ENCODE measurements around the gene HAGHL.

Gene HAGHL

DNA sequence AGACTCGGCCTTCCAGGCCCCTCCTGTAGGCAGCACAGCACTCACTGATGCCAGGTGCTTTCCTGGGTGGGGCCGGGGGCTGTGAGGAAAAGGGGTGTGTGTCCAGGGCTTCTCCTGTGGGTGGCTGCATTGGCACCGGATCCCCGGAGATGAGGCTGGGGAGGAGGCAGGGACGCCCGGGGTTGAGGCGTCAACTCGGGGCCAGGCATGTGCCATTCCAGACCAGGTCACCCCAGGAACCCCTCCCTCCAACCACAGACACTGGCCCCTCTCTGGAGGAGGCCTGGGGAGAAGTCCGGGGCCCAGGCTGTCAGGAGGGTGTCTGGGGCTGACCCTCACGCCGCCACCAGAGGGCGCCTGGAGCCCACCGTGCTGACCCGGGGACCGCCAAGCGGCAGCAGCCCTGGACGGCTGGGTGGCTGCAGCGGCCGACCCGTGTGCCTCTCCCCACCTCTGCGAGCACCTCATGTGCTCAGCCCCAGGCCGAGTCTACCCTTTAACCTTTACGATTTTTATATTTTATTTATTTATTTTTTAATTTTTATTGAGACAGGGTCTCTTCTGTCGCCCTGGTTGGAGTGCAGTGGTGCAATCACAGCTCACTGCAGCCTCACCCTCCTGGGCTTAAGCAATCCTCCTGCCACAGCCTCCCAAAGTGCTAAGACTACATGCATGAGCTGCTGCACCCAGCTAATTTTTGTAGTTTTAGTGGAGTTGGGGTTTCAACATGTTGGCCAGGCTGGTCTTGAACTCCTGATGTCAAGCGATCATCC lies 15.2 kb upstream of the HAGHL start (continued):
- TF ChIP-seq ZNF513 (tag by site-specific recombination; IDR thresholded peaks at IDR 0.05) (no peak), ZNF391 (tag by site-specific recombination; IDR thresholded peaks at IDR 0.05; ENCODE audit: borderline replicate concordance, low read depth) (no peak), ZNF791 (tag by site-specific recombination; IDR thresholded peaks at IDR 0.05) (no peak), ZNF510 (tag by site-specific recombination; IDR thresholded peaks at IDR 0.05; ENCODE audit: insufficient replicate concordance) (no peak), ZNF704 (tag by site-specific recombination; IDR thresholded peaks at IDR 0.05) (no peak), ZNF654 (tag by site-specific recombination; IDR thresholded peaks at IDR 0.05; ENCODE audit: low read depth) (peak; percentile 73), ZNF175 (tag by site-specific recombination; IDR thresholded peaks at IDR 0.05) (no peak), ZNF169 (tag by site-specific recombination; IDR thresholded peaks at IDR 0.05) (no peak), ZBTB44 (tag by site-specific recombination; IDR thresholded peaks at IDR 0.05) (no peak), ZNF37A (tag by site-specific recombination; IDR thresholded peaks at IDR 0.05) (no peak), ZNF121 (tag by site-specific recombination; IDR thresholded peaks at IDR 0.05) (no peak), ZNF670 (tag by site-specific recombination; IDR thresholded peaks at IDR 0.05; ENCODE audit: low read depth) (no peak), ZNF157 (tag by site-specific recombination; IDR thresholded peaks at IDR 0.05) (no peak), KLF17 (tag by site-specific recombination; IDR thresholded peaks at IDR 0.05) (peak; percentile 45; the same call in 1 of the 2 replicates), ZNF473 (tag by site-specific recombination; IDR thresholded peaks at IDR 0.05) (no peak), ZBTB48 (tag by site-specific recombination; IDR thresholded peaks at IDR 0.05) (no peak), ZNF600 (tag by site-specific recombination; IDR thresholded peaks at IDR 0.05) (no peak), ZNF560 (tag by site-specific recombination; IDR thresholded peaks at IDR 0.05; ENCODE audit: borderline replicate concordance) (no peak), MZF1 (tag by site-specific recombination; IDR thresholded peaks at IDR 0.05; ENCODE audit: borderline replicate concordance) (no peak), ZNF530 (tag by site-specific recombination; IDR thresholded peaks at IDR 0.05; ENCODE audit: low read depth) (no peak), ZNF404 (tag by site-specific recombination; IDR thresholded peaks at IDR 0.05) (no peak), SALL2 (tag by site-specific recombination; IDR thresholded peaks at IDR 0.05; ENCODE audit: borderline replicate concordance) (no peak), ZNF324 (tag by site-specific recombination; IDR thresholded peaks at IDR 0.05) (no peak), ZNF768 (tag by site-specific recombination; IDR thresholded peaks at IDR 0.05) (peak; percentile 10; the same call in 1 of the 2 replicates), ZNF571 (tag by site-specific recombination; IDR thresholded peaks at IDR 0.05) (no peak), ZNF311 (tag by site-specific recombination; IDR thresholded peaks at IDR 0.05; ENCODE audit: borderline replicate concordance) (no peak)
- TF ChIP-seq, protein P1, sequence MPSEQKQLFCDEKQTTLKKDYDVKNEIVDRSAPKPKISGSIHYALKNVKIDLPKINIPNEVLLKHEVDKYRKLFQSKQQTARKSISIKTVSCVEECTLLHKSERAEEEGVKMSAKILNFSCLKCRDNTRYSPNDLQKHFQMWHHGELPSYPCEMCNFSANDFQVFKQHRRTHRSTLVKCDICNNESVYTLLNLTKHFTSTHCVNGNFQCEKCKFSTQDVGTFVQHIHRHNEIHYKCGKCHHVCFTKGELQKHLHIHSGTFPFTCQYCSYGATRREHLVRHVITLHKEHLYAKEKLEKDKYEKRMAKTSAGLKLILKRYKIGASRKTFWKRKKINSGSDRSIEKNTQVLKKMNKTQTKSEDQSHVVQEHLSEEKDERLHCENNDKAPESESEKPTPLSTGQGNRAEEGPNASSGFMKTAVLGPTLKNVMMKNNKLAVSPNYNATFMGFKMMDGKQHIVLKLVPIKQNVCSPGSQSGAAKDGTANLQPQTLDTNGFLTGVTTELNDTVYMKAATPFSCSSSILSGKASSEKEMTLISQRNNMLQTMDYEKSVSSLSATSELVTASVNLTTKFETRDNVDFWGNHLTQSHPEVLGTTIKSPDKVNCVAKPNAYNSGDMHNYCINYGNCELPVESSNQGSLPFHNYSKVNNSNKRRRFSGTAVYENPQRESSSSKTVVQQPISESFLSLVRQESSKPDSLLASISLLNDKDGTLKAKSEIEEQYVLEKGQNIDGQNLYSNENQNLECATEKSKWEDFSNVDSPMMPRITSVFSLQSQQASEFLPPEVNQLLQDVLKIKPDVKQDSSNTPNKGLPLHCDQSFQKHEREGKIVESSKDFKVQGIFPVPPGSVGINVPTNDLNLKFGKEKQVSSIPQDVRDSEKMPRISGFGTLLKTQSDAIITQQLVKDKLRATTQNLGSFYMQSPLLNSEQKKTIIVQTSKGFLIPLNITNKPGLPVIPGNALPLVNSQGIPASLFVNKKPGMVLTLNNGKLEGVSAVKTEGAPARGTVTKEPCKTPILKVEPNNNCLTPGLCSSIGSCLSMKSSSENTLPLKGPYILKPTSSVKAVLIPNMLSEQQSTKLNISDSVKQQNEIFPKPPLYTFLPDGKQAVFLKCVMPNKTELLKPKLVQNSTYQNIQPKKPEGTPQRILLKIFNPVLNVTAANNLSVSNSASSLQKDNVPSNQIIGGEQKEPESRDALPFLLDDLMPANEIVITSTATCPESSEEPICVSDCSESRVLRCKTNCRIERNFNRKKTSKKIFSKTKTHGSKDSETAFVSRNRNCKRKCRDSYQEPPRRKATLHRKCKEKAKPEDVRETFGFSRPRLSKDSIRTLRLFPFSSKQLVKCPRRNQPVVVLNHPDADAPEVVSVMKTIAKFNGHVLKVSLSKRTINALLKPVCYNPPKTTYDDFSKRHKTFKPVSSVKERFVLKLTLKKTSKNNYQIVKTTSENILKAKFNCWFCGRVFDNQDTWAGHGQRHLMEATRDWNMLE (tag by site-specific recombination; conservative IDR thresholded peaks at IDR 0.05; ENCODE audit: low read depth): no peak
- TF ChIP-seq, protein P2, sequence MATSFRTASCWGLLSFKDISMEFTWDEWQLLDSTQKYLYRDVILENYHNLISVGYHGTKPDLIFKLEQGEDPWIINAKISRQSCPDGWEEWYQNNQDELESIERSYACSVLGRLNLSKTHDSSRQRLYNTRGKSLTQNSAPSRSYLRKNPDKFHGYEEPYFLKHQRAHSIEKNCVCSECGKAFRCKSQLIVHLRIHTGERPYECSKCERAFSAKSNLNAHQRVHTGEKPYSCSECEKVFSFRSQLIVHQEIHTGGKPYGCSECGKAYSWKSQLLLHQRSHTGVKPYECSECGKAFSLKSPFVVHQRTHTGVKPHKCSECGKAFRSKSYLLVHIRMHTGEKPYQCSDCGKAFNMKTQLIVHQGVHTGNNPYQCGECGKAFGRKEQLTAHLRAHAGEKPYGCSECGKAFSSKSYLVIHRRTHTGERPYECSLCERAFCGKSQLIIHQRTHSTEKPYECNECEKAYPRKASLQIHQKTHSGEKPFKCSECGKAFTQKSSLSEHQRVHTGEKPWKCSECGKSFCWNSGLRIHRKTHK (tag by site-specific recombination; IDR thresholded peaks at IDR 0.05): no peak

All from HEK293 (cell line).